ENCODE results near the gene KDM4C.

KDM4C gene

GRCh38 chr9:6923086-6923485, 165.3 kb downstream of the KDM4C start:
- Histone ChIP-seq H3K36me3 (ENCODE audit: insufficient read depth, low read length) (no peaks in the 10 kb centered on the region), H3K27ac (no peak overlapping the region), H3K4me3 (no peak overlapping the region), H3K9me3 (ENCODE audit: low read depth, low read length) (no peaks in the 10 kb centered on the region), H3K9ac (ENCODE audit: insufficient read length) (no peak overlapping the region)
- TF ChIP-seq FOXP2 (optimal IDR thresholded peaks at IDR 0.05; ENCODE audit: control extremely low read depth, extremely low read length, insufficient read depth) (no peak), EZH2 (IDR thresholded peaks at IDR 0.05) (no peak), POLR2AphosphoS5 (IDR thresholded peaks at IDR 0.05; ENCODE audit: borderline replicate concordance, low read depth, low read length) (no peak)
- no peak for DNase-seq (ENCODE audit: low read depth, low spot score)

GRCh38 chr9:6924149-6924548, 166.4 kb downstream of the KDM4C start:
- Histone ChIP-seq H3K36me3 (ENCODE audit: insufficient read depth, low read length) (no peaks in the 10 kb centered on the region), H3K4me3 (no peak overlapping the region), H3K9ac (ENCODE audit: insufficient read length) (no peak overlapping the region), H3K27ac (no peak overlapping the region), H3K9me3 (ENCODE audit: low read depth, low read length) (no peaks in the 10 kb centered on the region)
- TF ChIP-seq FOXP2 (optimal IDR thresholded peaks at IDR 0.05; ENCODE audit: control extremely low read depth, extremely low read length, insufficient read depth) (no peak), EZH2 (IDR thresholded peaks at IDR 0.05) (no peak), POLR2AphosphoS5 (IDR thresholded peaks at IDR 0.05; ENCODE audit: borderline replicate concordance, low read depth, low read length) (no peak)
- no peak for DNase-seq (ENCODE audit: low read depth, low spot score)

- TF ChIP-seq FOXP2 (optimal IDR thresholded peaks at IDR 0.05; ENCODE audit: control extremely low read depth, extremely low read length, insufficient read depth) (no peak), POLR2AphosphoS5 (IDR thresholded peaks at IDR 0.05; ENCODE audit: borderline replicate concordance, low read depth, low read length) (no peak), EZH2 (IDR thresholded peaks at IDR 0.05) (no peak)
- Histone ChIP-seq H3K4me3 (no peak overlapping the region), H3K36me3 (ENCODE audit: insufficient read depth, low read length) (no peaks in the 10 kb centered on the region), H3K9ac (ENCODE audit: insufficient read length) (no peak overlapping the region), H3K9me3 (ENCODE audit: low read depth, low read length) (no peaks in the 10 kb centered on the region), H3K27ac (no peak overlapping the region)
- no peak for DNase-seq (ENCODE audit: low read depth, low spot score)
Measured at GRCh38 chr9:6924988-6925563, 167.3 kb downstream of the KDM4C start.

GRCh38 chr9:6925836-6926235, 168.1 kb downstream of the KDM4C start:
- Histone ChIP-seq H3K27ac (no peak overlapping the region), H3K4me3 (no peak overlapping the region), H3K9ac (ENCODE audit: insufficient read length) (no peak overlapping the region), H3K9me3 (ENCODE audit: low read depth, low read length) (no peaks in the 10 kb centered on the region), H3K36me3 (ENCODE audit: insufficient read depth, low read length) (no peaks in the 10 kb centered on the region)
- DNase-seq (ENCODE audit: low read depth, low spot score): no peak
- no peak for TF ChIP-seq EZH2 (IDR thresholded peaks at IDR 0.05)
- TF ChIP-seq FOXP2 (optimal IDR thresholded peaks at IDR 0.05; ENCODE audit: control extremely low read depth, extremely low read length, insufficient read depth): no peak
- no peak for TF ChIP-seq POLR2AphosphoS5 (IDR thresholded peaks at IDR 0.05; ENCODE audit: borderline replicate concordance, low read depth, low read length)

GRCh38 chr9:6926436-6926835, 168.7 kb downstream of the KDM4C start:
- no peaks in the 10 kb centered on the region for H3K9me3 ChIP-seq (ENCODE audit: low read depth, low read length)
- TF ChIP-seq EZH2 (IDR thresholded peaks at IDR 0.05) (no peak), POLR2AphosphoS5 (IDR thresholded peaks at IDR 0.05; ENCODE audit: borderline replicate concordance, low read depth, low read length) (no peak), FOXP2 (optimal IDR thresholded peaks at IDR 0.05; ENCODE audit: control extremely low read depth, extremely low read length, insufficient read depth) (no peak)
- H3K27ac ChIP-seq: no peak overlapping the region
- no peak for DNase-seq (ENCODE audit: low read depth, low spot score)
- no peak overlapping the region for H3K9ac ChIP-seq (ENCODE audit: insufficient read length)
- no peaks in the 10 kb centered on the region for H3K36me3 ChIP-seq (ENCODE audit: insufficient read depth, low read length)
- no peak overlapping the region for H3K4me3 ChIP-seq

DNA sequence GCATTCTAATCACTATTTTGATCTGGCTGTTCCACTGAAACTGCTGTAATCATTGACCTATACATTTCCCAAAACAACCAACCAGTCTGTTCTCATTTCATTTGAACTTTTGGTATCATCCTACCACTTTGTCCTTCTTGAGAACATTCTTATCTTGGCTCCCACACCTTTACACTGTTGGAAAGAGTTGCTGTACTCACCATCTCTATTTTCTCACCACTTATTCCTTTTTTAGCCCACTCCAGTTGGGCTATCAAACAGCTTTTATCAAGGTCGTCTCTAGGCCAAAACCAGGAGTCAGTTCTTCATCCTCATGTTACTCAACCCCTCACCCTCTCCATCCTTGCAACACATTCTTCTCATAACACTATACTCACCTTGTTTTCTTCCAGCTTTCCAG, 170.1 kb downstream of the KDM4C start:
- Histone ChIP-seq H3K36me3 (ENCODE audit: insufficient read depth, low read length) (no peaks in the 10 kb centered on the region), H3K9ac (ENCODE audit: insufficient read length) (no peak overlapping the region), H3K4me3 (no peak overlapping the region), H3K27ac (no peak overlapping the region), H3K9me3 (ENCODE audit: low read depth, low read length) (no peaks in the 10 kb centered on the region)
- TF ChIP-seq FOXP2 (optimal IDR thresholded peaks at IDR 0.05; ENCODE audit: control extremely low read depth, extremely low read length, insufficient read depth): no peak
- no peak for TF ChIP-seq EZH2 (IDR thresholded peaks at IDR 0.05)
- TF ChIP-seq POLR2AphosphoS5 (IDR thresholded peaks at IDR 0.05; ENCODE audit: borderline replicate concordance, low read depth, low read length): no peak
- DNase-seq (ENCODE audit: low read depth, low spot score): no peak

- no peaks in the 10 kb centered on the region for H3K36me3 ChIP-seq (ENCODE audit: insufficient read depth, low read length)
- no peak overlapping the region for H3K27ac ChIP-seq
- H3K9me3 ChIP-seq (ENCODE audit: low read depth, low read length): no peaks in the 10 kb centered on the region
- TF ChIP-seq POLR2AphosphoS5 (IDR thresholded peaks at IDR 0.05; ENCODE audit: borderline replicate concordance, low read depth, low read length) (no peak), EZH2 (IDR thresholded peaks at IDR 0.05) (no peak)
- no peak overlapping the region for H3K4me3 ChIP-seq
- DNase-seq (ENCODE audit: low read depth, low spot score): no peak
- H3K9ac ChIP-seq (ENCODE audit: insufficient read length): no peak overlapping the region
Measured at GRCh38 chr9:6928863-6929262, 171.1 kb downstream of the KDM4C start.

DNA sequence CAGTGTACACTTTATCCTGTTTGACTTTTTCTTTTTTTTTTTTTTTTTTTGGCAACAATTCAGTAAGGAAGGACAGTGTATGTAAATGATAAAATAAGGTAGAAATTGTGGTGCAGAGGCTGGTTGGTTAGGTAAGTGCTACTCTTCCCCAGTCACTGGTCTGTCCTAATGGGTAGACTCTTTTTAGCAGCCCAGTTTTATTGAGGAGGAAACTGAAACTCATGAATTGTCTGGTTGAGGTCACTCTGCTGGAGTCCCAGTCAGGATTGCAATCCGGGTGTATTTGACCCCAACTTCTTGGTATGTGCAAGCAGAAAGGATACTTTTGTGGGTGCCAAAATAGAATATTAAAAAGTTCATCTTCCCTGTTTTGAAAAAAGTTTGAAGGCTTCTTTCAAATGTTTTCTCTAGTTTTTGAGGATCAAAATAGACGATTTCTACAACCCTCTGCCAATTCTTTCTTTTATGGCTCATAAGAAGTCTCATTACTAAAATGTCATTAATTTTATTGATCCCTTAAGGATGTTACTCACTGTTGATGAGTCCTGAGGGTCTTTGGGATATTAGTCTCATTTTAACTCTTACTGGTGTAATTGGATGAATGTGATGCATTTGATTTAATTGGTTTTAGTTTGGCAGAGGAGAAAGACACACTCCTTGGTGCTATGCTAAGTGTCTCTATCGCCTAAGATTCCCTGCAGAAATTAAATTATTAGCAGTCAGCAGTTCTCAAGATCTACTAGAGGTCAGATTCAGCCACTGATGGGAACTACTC, 171.9 kb downstream of the KDM4C start:
- Histone ChIP-seq H3K9me3 (ENCODE audit: low read depth, low read length) (no peaks in the 10 kb centered on the region), H3K27ac (no peak overlapping the region), H3K4me3 (no peak overlapping the region), H3K36me3 (ENCODE audit: insufficient read depth, low read length) (no peaks in the 10 kb centered on the region), H3K9ac (ENCODE audit: insufficient read length) (no peak overlapping the region)
- no peak for TF ChIP-seq EZH2 (IDR thresholded peaks at IDR 0.05)
- TF ChIP-seq POLR2AphosphoS5 (IDR thresholded peaks at IDR 0.05; ENCODE audit: borderline replicate concordance, low read depth, low read length): no peak
- TF ChIP-seq FOXP2 (optimal IDR thresholded peaks at IDR 0.05; ENCODE audit: control extremely low read depth, extremely low read length, insufficient read depth): no peak
- no peak for DNase-seq (ENCODE audit: low read depth, low spot score)

Data from SK-N-MC (cell line).